Measurements from ENCODE around the gene FOXP1.

The FOXP1 gene

GRCh38 chr3:71185733-71186455 lies 397.6 kb downstream of the FOXP1 start:
- peaks cover 8 to 19% of the 10 kb centered on the region in 2 experiments for H3K4me1 ChIP-seq (ENCODE audit: control insufficient read depth in 1 of 2, insufficient read depth in 1 of 2, low read depth in 1 of 2, low read length in 1 of 2)
- H3K27me3 ChIP-seq, result no peaks in the 10 kb centered on the region
- no peak overlapping the region for H3K27ac ChIP-seq
- TF ChIP-seq CTCF (IDR thresholded peaks at IDR 0.05), result no peak
- H3K4me3 ChIP-seq (ENCODE audit: low read depth in 1 of 2, low read length in 1 of 2), result no peak overlapping the region
- H3K36me3 ChIP-seq, result no peaks in the 10 kb centered on the region
- H3K9me3 ChIP-seq, result no peaks in the 10 kb centered on the region

GRCh38 chr3:71184252-71184651 lies 399.3 kb downstream of the FOXP1 start:
- peaks cover 22 to 31% of the 10 kb centered on the region in 2 experiments for H3K4me1 ChIP-seq (ENCODE audit: control insufficient read depth in 1 of 2, insufficient read depth in 1 of 2, low read depth in 1 of 2, low read length in 1 of 2)
- H3K27ac ChIP-seq, result no peak overlapping the region
- H3K4me3 ChIP-seq (ENCODE audit: low read depth in 1 of 2, low read length in 1 of 2), result no peak overlapping the region
- no peaks in the 10 kb centered on the region for H3K27me3 ChIP-seq
- TF ChIP-seq CTCF (IDR thresholded peaks at IDR 0.05), result no peak
- no peaks in the 10 kb centered on the region for H3K36me3 ChIP-seq
- H3K9me3 ChIP-seq, result no peaks in the 10 kb centered on the region

- no peaks in the 10 kb centered on the region for H3K9me3 ChIP-seq
- H3K4me1 ChIP-seq (ENCODE audit: control insufficient read depth in 1 of 2, insufficient read depth in 1 of 2, low read depth in 1 of 2, low read length in 1 of 2), result peaks cover 22 to 31% of the 10 kb centered on the region in 2 experiments
- TF ChIP-seq CTCF (IDR thresholded peaks at IDR 0.05), result no peak
- H3K27ac ChIP-seq, result no peak overlapping the region
- no peaks in the 10 kb centered on the region for H3K36me3 ChIP-seq
- H3K27me3 ChIP-seq, result no peaks in the 10 kb centered on the region
- no peak overlapping the region for H3K4me3 ChIP-seq (ENCODE audit: low read depth in 1 of 2, low read length in 1 of 2)
These were observed 400.0 kb downstream of the FOXP1 start for GRCh38 chr3:71183549-71183948.

GRCh38 chr3:71180524-71180923 lies 403.0 kb downstream of the FOXP1 start:
- Histone ChIP-seq H3K4me3 (ENCODE audit: low read depth in 1 of 2, low read length in 1 of 2) (peak overlapping the region; percentile 26 to 31), H3K4me1 (ENCODE audit: control insufficient read depth in 1 of 2, insufficient read depth in 1 of 2, low read depth in 1 of 2, low read length in 1 of 2) (peaks cover 17 to 25% of the 10 kb centered on the region in 2 experiments), H3K27me3 (no peaks in the 10 kb centered on the region), H3K36me3 (no peaks in the 10 kb centered on the region), H3K9me3 (no peaks in the 10 kb centered on the region), H3K27ac (peak overlapping the region; percentile 75)
- no peak for TF ChIP-seq CTCF (IDR thresholded peaks at IDR 0.05)

- TF ChIP-seq CTCF (IDR thresholded peaks at IDR 0.05), result no peak
- peak overlapping the region; percentile 39 for H3K27ac ChIP-seq
- no peaks in the 10 kb centered on the region for H3K36me3 ChIP-seq
- H3K4me3 ChIP-seq (ENCODE audit: low read depth in 1 of 2, low read length in 1 of 2), result no peak overlapping the region
- peaks cover 43 to 55% of the 10 kb centered on the region in 2 experiments for H3K4me1 ChIP-seq (ENCODE audit: control insufficient read depth in 1 of 2, insufficient read depth in 1 of 2, low read depth in 1 of 2, low read length in 1 of 2)
- no peaks in the 10 kb centered on the region for H3K9me3 ChIP-seq
- no peaks in the 10 kb centered on the region for H3K27me3 ChIP-seq
These were observed 406.2 kb downstream of the FOXP1 start for GRCh38 chr3:71177375-71177774.
